HepG2 (cell line): ENCODE data around the gene RABGGTA. TPM values are rescaled to one million over a fixed set of nuclear protein-coding genes. Genes with fewer than 3 reads are reported as not detected.

Source experiments
- ARID2 ChIP-seq: sonication (generic); formaldehyde crosslinking; IDR thresholded peaks from 2 replicates; pipeline ENCODE4 v1.8.1; 2022; ENCODE audit warnings: mild to moderate bottlenecking, missing genetic modification reagents, borderline replicate concordance
- GTF3A ChIP-seq: sonication (generic); formaldehyde crosslinking; conservative IDR thresholded peaks from 2 replicates; pipeline ENCODE4 v1.4.0; 2020; ENCODE audit warnings: mild to moderate bottlenecking, missing genetic modification reagents
- HNF1B ChIP-seq: sonication (generic); formaldehyde crosslinking; IDR thresholded peaks from 2 replicates; pipeline ENCODE4 v1.5.1; 2020; ENCODE audit warnings: mild to moderate bottlenecking, moderate library complexity, missing genetic modification reagents
- IRX3 ChIP-seq: sonication (generic); formaldehyde crosslinking; IDR thresholded peaks from 2 replicates; pipeline ENCODE4 v1.8.1; 2023; ENCODE audit warnings: mild to moderate bottlenecking, low read depth, missing genetic modification reagents, borderline replicate concordance
- MYC ChIP-seq: sonication (generic); formaldehyde crosslinking; IDR thresholded peaks from 2 replicates; pipeline ENCODE4 v1.9.0; 2021; ENCODE audit warnings: missing genetic modification reagents, borderline replicate concordance
- RFXAP ChIP-seq: sonication (generic); formaldehyde crosslinking; IDR thresholded peaks from 2 replicates; pipeline ENCODE4 v1.4.0; 2020; ENCODE audit warnings: missing genetic modification reagents, borderline replicate concordance
- ZNF136 ChIP-seq: sonication (generic); formaldehyde crosslinking; IDR thresholded peaks from 2 replicates; pipeline ENCODE4 v1.8.1; 2022; ENCODE audit warnings: low read depth, mild to moderate bottlenecking, moderate library complexity, missing genetic modification reagents
- ZNF510 ChIP-seq: sonication (generic); formaldehyde crosslinking; IDR thresholded peaks from 2 replicates; pipeline ENCODE4 v1.4.0; 2020; ENCODE audit warnings: low read depth, mild to moderate bottlenecking, missing genetic modification reagents
- ZNF570 ChIP-seq: sonication (generic); formaldehyde crosslinking; IDR thresholded peaks from 2 replicates; pipeline ENCODE4 v1.4.0; 2020; ENCODE audit warnings: mild to moderate bottlenecking, missing genetic modification reagents, borderline replicate concordance
- ZNF816 ChIP-seq: sonication (generic); formaldehyde crosslinking; IDR thresholded peaks from 2 replicates; pipeline ENCODE4 v1.8.0; 2022; ENCODE audit warnings: missing genetic modification reagents, mild to moderate bottlenecking, borderline replicate concordance
- polyA plus RNA-seq, 8 experiments: library from polyadenylated mRNA; depleted of rRNA in 3 of 8; stranded (reverse) in 7 of 8; unstranded in 1 of 8; fragments of >200 nt; fragmentation: Illumina TruSeq in 4 of 8; extraction: Trizol in 4 of 8; gene quantifications; 2 replicates each; pipeline versions ENCODE4 v1.2.1 to v1.2.3, GENCODE V29; 2011 to 2016; ENCODE audit warnings: low read depth in 4 of 8, missing spikeins in 1 of 8, mixed read lengths in 1 of 8; ENCODE audit not compliant: insufficient read depth in 1 of 8
- total RNA-seq, 5 experiments: library from RNA; depleted of rRNA; stranded (reverse); fragments of >200 nt; fragmentation: Illumina TruSeq; extraction: Trizol; gene quantifications; 2 replicates each; pipeline ENCODE4 v1.2.3, GENCODE V29; 2016; ENCODE audit warnings: low read depth in 1 of 5
- TF ChIP-seq, protein P1 (sequence below): sonication (generic); formaldehyde crosslinking; IDR thresholded peaks from 2 replicates; pipeline ENCODE4 v1.5.0; 2020; ENCODE audit warnings: mild to moderate bottlenecking, missing genetic modification reagents
- TF ChIP-seq, protein P2 (sequence below): sonication (generic); formaldehyde crosslinking; IDR thresholded peaks from 2 replicates; pipeline ENCODE4 v1.8.1; 2023; ENCODE audit warnings: mild to moderate bottlenecking, inconsistent platforms, moderate library complexity, missing genetic modification reagents, borderline replicate concordance
- TF ChIP-seq, protein P3 (sequence below): sonication (generic); formaldehyde crosslinking; IDR thresholded peaks from 2 replicates; pipeline ENCODE4 v1.5.1; 2020; ENCODE audit warnings: missing genetic modification reagents, mild to moderate bottlenecking, borderline replicate concordance
- TF ChIP-seq, protein P4 (sequence below): sonication (generic); formaldehyde crosslinking; IDR thresholded peaks from 2 replicates; pipeline ENCODE4 v1.5.0; 2020; ENCODE audit warnings: missing genetic modification reagents, mild to moderate bottlenecking, borderline replicate concordance
- TF ChIP-seq, protein P5 (sequence below): sonication (generic); formaldehyde crosslinking; IDR thresholded peaks from 2 replicates; pipeline ENCODE4 v1.4.0; 2020; ENCODE audit warnings: missing genetic modification reagents

RABGGTA gene
- total and polyA plus RNA-seq, 2 of the 13 experiments (the other 11 are each of a cell fraction or from before 2014, with no cell fraction given): 57.9 to 90.8 TPM

DNA sequence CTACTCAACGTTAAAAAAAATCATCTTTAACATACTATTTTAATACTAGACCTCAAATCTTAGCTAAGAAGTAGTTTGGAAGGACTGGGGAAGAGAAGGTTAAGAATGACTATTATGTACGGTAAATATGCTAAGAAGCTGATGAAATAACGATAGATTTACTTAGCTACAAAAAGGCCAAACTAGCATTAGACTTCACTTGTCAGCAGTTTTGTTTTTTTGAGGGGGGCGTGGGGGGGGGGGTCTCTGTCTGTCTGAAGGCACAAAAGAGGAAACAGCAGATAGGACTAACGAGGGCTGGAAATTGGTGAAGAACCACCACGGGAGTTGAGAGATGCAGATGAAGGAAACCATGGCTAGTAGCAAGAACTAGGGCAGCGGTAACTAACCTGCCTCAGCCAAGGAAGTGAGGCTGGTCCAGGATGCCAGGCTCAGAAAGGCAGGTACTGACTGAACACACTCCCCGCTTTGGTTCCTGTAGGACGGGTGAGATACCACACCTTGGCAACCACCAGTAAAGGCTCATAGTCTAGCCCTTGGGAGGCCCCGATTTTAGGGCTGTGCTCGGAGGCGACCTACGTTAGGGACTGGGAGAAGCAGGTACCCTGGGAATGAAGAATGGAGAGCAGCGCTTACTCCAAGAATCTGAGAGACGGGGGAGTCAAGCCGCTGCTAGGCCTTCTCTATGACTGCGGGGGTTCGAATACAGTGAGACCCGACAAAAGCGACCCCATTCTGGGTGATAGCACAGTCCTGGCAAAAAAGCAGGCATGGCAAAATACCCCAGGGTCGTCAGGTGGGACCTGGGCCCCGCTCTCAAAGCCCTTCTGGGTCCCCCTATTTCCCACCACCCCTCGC, 39.9 kb downstream of the RABGGTA start (continued):
- TF ChIP-seq ZNF136 (CRISPR knock-in tag): 0 out of 2 replicates have a peak, but pooled peaks have one; percentile 10
- peak; percentile 93 for TF ChIP-seq ARID2 (CRISPR knock-in tag)
- TF ChIP-seq, protein P1, sequence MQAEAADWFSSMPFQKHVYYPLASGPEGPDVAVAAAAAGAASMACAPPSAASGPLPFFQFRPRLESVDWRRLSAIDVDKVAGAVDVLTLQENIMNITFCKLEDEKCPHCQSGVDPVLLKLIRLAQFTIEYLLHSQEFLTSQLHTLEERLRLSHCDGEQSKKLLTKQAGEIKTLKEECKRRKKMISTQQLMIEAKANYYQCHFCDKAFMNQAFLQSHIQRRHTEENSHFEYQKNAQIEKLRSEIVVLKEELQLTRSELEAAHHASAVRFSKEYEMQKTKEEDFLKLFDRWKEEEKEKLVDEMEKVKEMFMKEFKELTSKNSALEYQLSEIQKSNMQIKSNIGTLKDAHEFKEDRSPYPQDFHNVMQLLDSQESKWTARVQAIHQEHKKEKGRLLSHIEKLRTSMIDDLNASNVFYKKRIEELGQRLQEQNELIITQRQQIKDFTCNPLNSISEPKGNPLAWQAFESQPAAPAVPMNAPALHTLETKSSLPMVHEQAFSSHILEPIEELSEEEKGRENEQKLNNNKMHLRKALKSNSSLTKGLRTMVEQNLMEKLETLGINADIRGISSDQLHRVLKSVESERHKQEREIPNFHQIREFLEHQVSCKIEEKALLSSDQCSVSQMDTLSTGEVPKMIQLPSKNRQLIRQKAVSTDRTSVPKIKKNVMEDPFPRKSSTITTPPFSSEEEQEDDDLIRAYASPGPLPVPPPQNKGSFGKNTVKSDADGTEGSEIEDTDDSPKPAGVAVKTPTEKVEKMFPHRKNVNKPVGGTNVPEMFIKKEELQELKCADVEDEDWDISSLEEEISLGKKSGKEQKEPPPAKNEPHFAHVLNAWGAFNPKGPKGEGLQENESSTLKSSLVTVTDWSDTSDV (CRISPR knock-in tag): no peak
- TF ChIP-seq ZNF816 (CRISPR knock-in tag): 0 out of 2 replicates have a peak, but pooled peaks have one; percentile 22
- TF ChIP-seq, protein P2, sequence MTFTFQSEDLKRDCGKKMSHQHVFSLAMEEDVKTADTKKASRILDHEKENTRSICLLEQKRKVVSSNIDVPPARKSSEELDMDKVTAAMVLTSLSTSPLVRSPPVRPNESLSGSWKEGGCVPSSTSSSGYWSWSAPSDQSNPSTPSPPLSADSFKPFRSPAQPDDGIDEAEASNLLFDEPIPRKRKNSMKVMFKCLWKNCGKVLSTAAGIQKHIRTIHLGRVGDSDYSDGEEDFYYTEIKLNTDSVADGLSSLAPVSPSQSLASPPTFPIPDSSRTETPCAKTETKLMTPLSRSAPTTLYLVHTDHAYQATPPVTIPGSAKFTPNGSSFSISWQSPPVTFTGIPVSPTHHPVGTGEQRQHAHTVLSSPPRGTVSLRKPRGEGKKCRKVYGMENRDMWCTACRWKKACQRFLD (CRISPR knock-in tag): 0 out of 2 replicates have a peak, but pooled peaks have one; percentile 12
- TF ChIP-seq GTF3A: 0 out of 2 replicates have a peak, but pooled peaks have one; percentile 94
- no peak for TF ChIP-seq MYC (CRISPR knock-in tag)
- TF ChIP-seq, protein P3, sequence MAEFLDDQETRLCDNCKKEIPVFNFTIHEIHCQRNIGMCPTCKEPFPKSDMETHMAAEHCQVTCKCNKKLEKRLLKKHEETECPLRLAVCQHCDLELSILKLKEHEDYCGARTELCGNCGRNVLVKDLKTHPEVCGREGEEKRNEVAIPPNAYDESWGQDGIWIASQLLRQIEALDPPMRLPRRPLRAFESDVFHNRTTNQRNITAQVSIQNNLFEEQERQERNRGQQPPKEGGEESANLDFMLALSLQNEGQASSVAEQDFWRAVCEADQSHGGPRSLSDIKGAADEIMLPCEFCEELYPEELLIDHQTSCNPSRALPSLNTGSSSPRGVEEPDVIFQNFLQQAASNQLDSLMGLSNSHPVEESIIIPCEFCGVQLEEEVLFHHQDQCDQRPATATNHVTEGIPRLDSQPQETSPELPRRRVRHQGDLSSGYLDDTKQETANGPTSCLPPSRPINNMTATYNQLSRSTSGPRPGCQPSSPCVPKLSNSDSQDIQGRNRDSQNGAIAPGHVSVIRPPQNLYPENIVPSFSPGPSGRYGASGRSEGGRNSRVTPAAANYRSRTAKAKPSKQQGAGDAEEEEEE (CRISPR knock-in tag): no peak
- peak; percentile 18; the same call in 1 of the 2 replicates for TF ChIP-seq HNF1B (CRISPR knock-in tag)
- peak; percentile 28; the same call in 1 of the 2 replicates for TF ChIP-seq RFXAP (CRISPR knock-in tag)
- TF ChIP-seq ZNF570: peak; percentile 32; the same call in 1 of the 2 replicates
- peak; percentile 22; the same call in 1 of the 2 replicates for TF ChIP-seq IRX3 (CRISPR knock-in tag)
- TF ChIP-seq, protein P4, sequence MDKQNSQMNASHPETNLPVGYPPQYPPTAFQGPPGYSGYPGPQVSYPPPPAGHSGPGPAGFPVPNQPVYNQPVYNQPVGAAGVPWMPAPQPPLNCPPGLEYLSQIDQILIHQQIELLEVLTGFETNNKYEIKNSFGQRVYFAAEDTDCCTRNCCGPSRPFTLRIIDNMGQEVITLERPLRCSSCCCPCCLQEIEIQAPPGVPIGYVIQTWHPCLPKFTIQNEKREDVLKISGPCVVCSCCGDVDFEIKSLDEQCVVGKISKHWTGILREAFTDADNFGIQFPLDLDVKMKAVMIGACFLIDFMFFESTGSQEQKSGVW: 0 out of 2 replicates have a peak, but pooled peaks have one; percentile 3
- TF ChIP-seq ZNF510 (CRISPR knock-in tag): 0 out of 2 replicates have a peak, but pooled peaks have one; percentile 68
- TF ChIP-seq, protein P5, sequence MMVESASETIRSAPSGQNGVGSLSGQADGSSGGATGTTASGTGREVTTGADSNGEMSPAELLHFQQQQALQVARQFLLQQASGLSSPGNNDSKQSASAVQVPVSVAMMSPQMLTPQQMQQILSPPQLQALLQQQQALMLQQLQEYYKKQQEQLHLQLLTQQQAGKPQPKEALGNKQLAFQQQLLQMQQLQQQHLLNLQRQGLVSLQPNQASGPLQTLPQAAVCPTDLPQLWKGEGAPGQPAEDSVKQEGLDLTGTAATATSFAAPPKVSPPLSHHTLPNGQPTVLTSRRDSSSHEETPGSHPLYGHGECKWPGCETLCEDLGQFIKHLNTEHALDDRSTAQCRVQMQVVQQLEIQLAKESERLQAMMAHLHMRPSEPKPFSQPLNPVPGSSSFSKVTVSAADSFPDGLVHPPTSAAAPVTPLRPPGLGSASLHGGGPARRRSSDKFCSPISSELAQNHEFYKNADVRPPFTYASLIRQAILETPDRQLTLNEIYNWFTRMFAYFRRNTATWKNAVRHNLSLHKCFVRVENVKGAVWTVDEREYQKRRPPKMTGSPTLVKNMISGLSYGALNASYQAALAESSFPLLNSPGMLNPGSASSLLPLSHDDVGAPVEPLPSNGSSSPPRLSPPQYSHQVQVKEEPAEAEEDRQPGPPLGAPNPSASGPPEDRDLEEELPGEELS (CRISPR knock-in tag): no peak
